HT-29 (cell line): ENCODE results near the gene TPM2. TPM values are rescaled to one million over a fixed set of nuclear protein-coding genes. Genes with fewer than 3 reads are reported as not detected.

Experiments
- DNase-seq: peaks from one replicate; pipeline ENCODE4 v3.0.0-alpha.2; 2015; ENCODE audit warnings: low spot score
- total RNA-seq: library from RNA; depleted of rRNA; stranded (reverse); fragments of >200 nt; shearing (Covaris generic); gene quantifications from 2 replicates; pipeline ENCODE4 v1.2.3, GENCODE V29; 2014

Gene TPM2
- total RNA-seq, 1 experiment from 2014 or later = 69.8 TPM

GRCh38 chr9:35696520-35697215, 6.9 kb upstream of the TPM2 start:
- peak; percentile 75 for DNase-seq

- DNase-seq = no peak
These were observed 6.2 kb upstream of the TPM2 start for GRCh38 chr9:35695943-35696401.

GRCh38 chr9:35691757-35692301, 2.1 kb upstream of the TPM2 start:
- no peak for DNase-seq

- no peak for DNase-seq
These were observed 1.6 kb upstream of the TPM2 start for GRCh38 chr9:35691334-35691650.

GRCh38 chr9:35690614-35691333, 1.0 kb upstream of the TPM2 start:
- no peak for DNase-seq

- DNase-seq = no peak
These were observed 529 bp upstream of the TPM2 start for GRCh38 chr9:35690294-35690613.

GRCh38 chr9:35688558-35689541, 875 bp downstream of the TPM2 start:
- peak; percentile 59 for DNase-seq

- no peak for DNase-seq
These were observed 1.7 kb downstream of the TPM2 start for GRCh38 chr9:35687972-35688557.

GRCh38 chr9:35687306-35687705, 2.4 kb downstream of the TPM2 start:
- DNase-seq = no peak

GRCh38 chr9:35686222-35687203, 3.2 kb downstream of the TPM2 start:
- no peak for DNase-seq

GRCh38 chr9:35685506-35685905, 4.2 kb downstream of the TPM2 start:
- no peak for DNase-seq

- DNase-seq = no peak
These were observed 4.8 kb downstream of the TPM2 start for GRCh38 chr9:35684921-35685320.

- no peak for DNase-seq
These were observed 6.4 kb downstream of the TPM2 start for GRCh38 chr9:35683323-35683722.

- no peak for DNase-seq
These were observed 7.0 kb downstream of the TPM2 start for GRCh38 chr9:35682520-35683315.

GRCh38 chr9:35682051-35682450, 7.7 kb downstream of the TPM2 start:
- no peak for DNase-seq

- no peak for DNase-seq
These were observed 8.3 kb downstream of the TPM2 start for GRCh38 chr9:35681341-35682002.

- no peak for DNase-seq
These were observed 9.2 kb downstream of the TPM2 start for GRCh38 chr9:35680331-35681105.

- DNase-seq = no peak
These were observed 9.9 kb downstream of the TPM2 start for GRCh38 chr9:35679766-35680330.
